ENCODE measurements around the gene LAMC3.

Gene LAMC3

DNA sequence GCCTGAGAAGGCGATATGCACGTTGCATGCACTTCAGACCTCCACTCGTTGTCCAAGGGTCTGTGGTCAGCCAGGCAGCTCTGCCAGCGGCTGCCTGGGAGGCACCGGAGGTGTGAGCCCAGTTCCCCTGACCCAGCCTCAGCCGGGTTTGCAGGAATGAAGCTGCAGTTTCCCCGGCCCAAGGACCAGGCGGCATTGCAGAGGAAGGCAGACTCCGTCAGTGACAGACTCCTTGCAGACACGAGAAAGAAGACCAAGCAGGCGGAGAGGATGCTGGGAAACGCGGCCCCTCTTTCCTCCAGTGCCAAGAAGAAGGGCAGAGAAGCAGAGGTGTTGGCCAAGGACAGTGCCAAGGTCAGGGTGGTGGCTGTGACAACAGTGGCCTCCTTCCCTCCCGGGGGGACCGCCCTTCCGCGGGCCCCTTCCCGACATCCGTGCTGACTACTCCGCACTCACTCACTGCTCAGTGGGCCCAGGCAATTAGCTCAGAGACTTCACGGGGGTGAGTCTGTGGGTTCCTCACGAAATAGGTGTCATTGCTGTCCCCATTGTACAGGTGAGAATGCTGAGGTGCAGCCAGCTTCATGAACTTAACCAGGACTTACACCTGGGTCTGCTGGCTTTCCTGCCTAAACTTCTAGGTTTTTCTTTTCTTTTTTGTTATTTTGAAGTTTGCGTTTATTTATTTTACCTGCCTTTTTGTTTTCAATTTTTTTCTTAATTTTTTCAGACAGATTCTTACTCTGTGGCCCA, 76.6 kb downstream of the LAMC3 start:
- TF ChIP-seq ARNTL (CRISPR knock-in tag; IDR thresholded peaks at IDR 0.05; ENCODE audit: borderline replicate concordance, low read depth) (no peak), ZNF8 (CRISPR knock-in tag; IDR thresholded peaks at IDR 0.05) (no peak), PPARA (CRISPR knock-in tag; IDR thresholded peaks at IDR 0.05; ENCODE audit: borderline replicate concordance) (no peak), CSDC2 (CRISPR knock-in tag; IDR thresholded peaks at IDR 0.05) (no peak), TSHZ2 (CRISPR knock-in tag; IDR thresholded peaks at IDR 0.05) (no peak), SNAI2 (CRISPR knock-in tag; IDR thresholded peaks at IDR 0.05) (no peak), ZNF565 (CRISPR knock-in tag; conservative IDR thresholded peaks at IDR 0.05; ENCODE audit: low read depth) (no peak), OSR1 (CRISPR knock-in tag; IDR thresholded peaks at IDR 0.05) (no peak), ZFP3 (CRISPR knock-in tag; IDR thresholded peaks at IDR 0.05) (no peak), ZC3H10 (CRISPR knock-in tag; IDR thresholded peaks at IDR 0.05) (no peak), GLIS3 (CRISPR knock-in tag; IDR thresholded peaks at IDR 0.05) (no peak), ESRRG (CRISPR knock-in tag; IDR thresholded peaks at IDR 0.05) (no peak), ZFP30 (CRISPR knock-in tag; IDR thresholded peaks at IDR 0.05) (no peak), ZNF70 (CRISPR knock-in tag; IDR thresholded peaks at IDR 0.05) (no peak)
- TF ChIP-seq, protein P1, sequence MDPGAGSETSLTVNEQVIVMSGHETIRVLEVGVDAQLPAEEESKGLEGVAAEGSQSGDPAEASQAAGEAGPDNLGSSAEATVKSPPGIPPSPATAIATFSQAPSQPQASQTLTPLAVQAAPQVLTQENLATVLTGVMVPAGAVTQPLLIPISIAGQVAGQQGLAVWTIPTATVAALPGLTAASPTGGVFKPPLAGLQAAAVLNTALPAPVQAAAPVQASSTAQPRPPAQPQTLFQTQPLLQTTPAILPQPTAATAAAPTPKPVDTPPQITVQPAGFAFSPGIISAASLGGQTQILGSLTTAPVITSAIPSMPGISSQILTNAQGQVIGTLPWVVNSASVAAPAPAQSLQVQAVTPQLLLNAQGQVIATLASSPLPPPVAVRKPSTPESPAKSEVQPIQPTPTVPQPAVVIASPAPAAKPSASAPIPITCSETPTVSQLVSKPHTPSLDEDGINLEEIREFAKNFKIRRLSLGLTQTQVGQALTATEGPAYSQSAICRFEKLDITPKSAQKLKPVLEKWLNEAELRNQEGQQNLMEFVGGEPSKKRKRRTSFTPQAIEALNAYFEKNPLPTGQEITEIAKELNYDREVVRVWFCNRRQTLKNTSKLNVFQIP (CRISPR knock-in tag; IDR thresholded peaks at IDR 0.05; ENCODE audit: borderline replicate concordance, low read depth), result no peak
- TF ChIP-seq, protein P2, sequence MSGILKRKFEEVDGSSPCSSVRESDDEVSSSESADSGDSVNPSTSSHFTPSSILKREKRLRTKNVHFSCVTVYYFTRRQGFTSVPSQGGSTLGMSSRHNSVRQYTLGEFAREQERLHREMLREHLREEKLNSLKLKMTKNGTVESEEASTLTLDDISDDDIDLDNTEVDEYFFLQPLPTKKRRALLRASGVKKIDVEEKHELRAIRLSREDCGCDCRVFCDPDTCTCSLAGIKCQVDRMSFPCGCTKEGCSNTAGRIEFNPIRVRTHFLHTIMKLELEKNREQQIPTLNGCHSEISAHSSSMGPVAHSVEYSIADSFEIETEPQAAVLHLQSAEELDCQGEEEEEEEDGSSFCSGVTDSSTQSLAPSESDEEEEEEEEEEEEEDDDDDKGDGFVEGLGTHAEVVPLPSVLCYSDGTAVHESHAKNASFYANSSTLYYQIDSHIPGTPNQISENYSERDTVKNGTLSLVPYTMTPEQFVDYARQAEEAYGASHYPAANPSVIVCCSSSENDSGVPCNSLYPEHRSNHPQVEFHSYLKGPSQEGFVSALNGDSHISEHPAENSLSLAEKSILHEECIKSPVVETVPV (CRISPR knock-in tag; IDR thresholded peaks at IDR 0.05), result no peak
- TF ChIP-seq, protein P3, sequence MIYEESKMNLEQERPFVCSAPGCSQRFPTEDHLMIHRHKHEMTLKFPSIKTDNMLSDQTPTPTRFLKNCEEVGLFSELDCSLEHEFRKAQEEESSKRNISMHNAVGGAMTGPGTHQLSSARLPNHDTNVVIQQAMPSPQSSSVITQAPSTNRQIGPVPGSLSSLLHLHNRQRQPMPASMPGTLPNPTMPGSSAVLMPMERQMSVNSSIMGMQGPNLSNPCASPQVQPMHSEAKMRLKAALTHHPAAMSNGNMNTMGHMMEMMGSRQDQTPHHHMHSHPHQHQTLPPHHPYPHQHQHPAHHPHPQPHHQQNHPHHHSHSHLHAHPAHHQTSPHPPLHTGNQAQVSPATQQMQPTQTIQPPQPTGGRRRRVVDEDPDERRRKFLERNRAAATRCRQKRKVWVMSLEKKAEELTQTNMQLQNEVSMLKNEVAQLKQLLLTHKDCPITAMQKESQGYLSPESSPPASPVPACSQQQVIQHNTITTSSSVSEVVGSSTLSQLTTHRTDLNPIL (CRISPR knock-in tag; IDR thresholded peaks at IDR 0.05; ENCODE audit: low read depth), result no peak
- no peak for ATAC-seq

- no peak for TF ChIP-seq TOX (CRISPR knock-in tag; IDR thresholded peaks at IDR 0.05; ENCODE audit: borderline replicate concordance)
- TF ChIP-seq ARNTL (CRISPR knock-in tag; IDR thresholded peaks at IDR 0.05; ENCODE audit: borderline replicate concordance, low read depth), result no peak
- TF ChIP-seq ESRRG (CRISPR knock-in tag; IDR thresholded peaks at IDR 0.05), result no peak
- no peak for TF ChIP-seq SNAI2 (CRISPR knock-in tag; IDR thresholded peaks at IDR 0.05)
- no peak for TF ChIP-seq ZNF70 (CRISPR knock-in tag; IDR thresholded peaks at IDR 0.05)
- TF ChIP-seq GLIS3 (CRISPR knock-in tag; IDR thresholded peaks at IDR 0.05), result no peak
- no peak for TF ChIP-seq ZNF8 (CRISPR knock-in tag; IDR thresholded peaks at IDR 0.05)
- TF ChIP-seq, protein P3 (CRISPR knock-in tag; IDR thresholded peaks at IDR 0.05; ENCODE audit: low read depth), result no peak
- no peak for TF ChIP-seq CSDC2 (CRISPR knock-in tag; IDR thresholded peaks at IDR 0.05)
- TF ChIP-seq RARB (CRISPR knock-in tag; IDR thresholded peaks at IDR 0.05), result no peak
- TF ChIP-seq PATZ1 (CRISPR knock-in tag; IDR thresholded peaks at IDR 0.05; ENCODE audit: borderline replicate concordance), result no peak
- TF ChIP-seq ZC3H10 (CRISPR knock-in tag; IDR thresholded peaks at IDR 0.05), result no peak
- no peak for TF ChIP-seq ISL1 (CRISPR knock-in tag; IDR thresholded peaks at IDR 0.05)
- no peak for TF ChIP-seq TCF4 (CRISPR knock-in tag; IDR thresholded peaks at IDR 0.05; ENCODE audit: borderline replicate concordance)
- ATAC-seq, result no peak
These were observed 78.5 kb downstream of the LAMC3 start for GRCh38 chr9:131087354-131087893.
